Liver (tissue), 9 donors: ENCODE data around the gene IQCH. TPM values are rescaled to one million over a fixed set of nuclear protein-coding genes. Genes with fewer than 3 reads are reported as not detected.

Source experiments
- DNase-seq: peaks from one replicate; pipeline ENCODE4 v3.0.0-alpha.2; 2017; ENCODE audit warnings: low spot score
- H3K27ac ChIP-seq, 2 donors: one replicate each; pipeline ENCODE4 v1.7.0; 2013; ENCODE audit warnings: inconsistent platforms in 2 of 2, low read length in 2 of 2, control low read depth in 1 of 2, low read depth in 1 of 2, mild to moderate bottlenecking in 1 of 2
- H3K27me3 ChIP-seq, 4 donors: one replicate each; pipeline versions ENCODE4 v1.6.1 to v1.7.0; 2013; ENCODE audit warnings: low read length in 3 of 4, inconsistent platforms in 1 of 4, mild to moderate bottlenecking in 1 of 4, moderate library complexity in 1 of 4; ENCODE audit not compliant: control insufficient read depth in 4 of 4, insufficient read depth in 4 of 4
- H3K36me3 ChIP-seq, 4 donors: one replicate each; pipeline versions ENCODE4 v1.6.1 to v1.7.0; 2013; ENCODE audit warnings: low read length in 3 of 4, mild to moderate bottlenecking in 3 of 4, low read depth in 1 of 4, moderate library complexity in 1 of 4; ENCODE audit not compliant: control insufficient read depth in 4 of 4, insufficient read depth in 3 of 4
- H3K4me1 ChIP-seq, 4 donors: one replicate each; pipeline versions ENCODE4 v1.6.1 to v1.7.0; 2013; ENCODE audit warnings: low read length in 3 of 4, mild to moderate bottlenecking in 3 of 4, moderate library complexity in 1 of 4; ENCODE audit not compliant: control insufficient read depth in 4 of 4, insufficient read depth in 4 of 4
- H3K4me3 ChIP-seq, 3 donors: one replicate each; pipeline versions ENCODE4 v1.6.1 to v1.7.0; 2013; ENCODE audit warnings: low read length in 3 of 3, control low read depth in 1 of 3, low read depth in 1 of 3, mild to moderate bottlenecking in 1 of 3
- H3K9ac ChIP-seq, 2 donors: one replicate each; pipeline ENCODE4 v1.7.0; 2013; ENCODE audit warnings: low read length in 2 of 2, mild to moderate bottlenecking in 2 of 2, moderate library complexity in 2 of 2, control low read depth in 1 of 2, low read depth in 1 of 2
- H3K9me3 ChIP-seq, 4 donors: one replicate each; pipeline versions ENCODE4 v1.6.1 to v1.7.0; 2013; ENCODE audit warnings: low read length in 3 of 4; ENCODE audit not compliant: control insufficient read depth in 4 of 4
- EGR1 ChIP-seq, 2 donors: IDR thresholded peaks; 2 replicates each; pipeline ENCODE4 v1.6.1; 2016 to 2018; ENCODE audit warnings: antibody characterized with exemption in 2 of 2, low read depth in 2 of 2
- FOXA1 ChIP-seq: IDR thresholded peaks from 2 replicates; pipeline ENCODE4 v1.6.1; 2016; ENCODE audit warnings: antibody characterized with exemption
- GABPA ChIP-seq, 2 donors: IDR thresholded peaks in 1 of 2; conservative IDR thresholded peaks in 1 of 2; 2 replicates each; pipeline ENCODE4 v1.6.1; 2016; ENCODE audit warnings: antibody characterized with exemption in 2 of 2, mild to moderate bottlenecking in 1 of 2, moderate library complexity in 1 of 2
- HNF4A ChIP-seq, 2 donors: conservative IDR thresholded peaks; 2 replicates each; pipeline ENCODE4 v1.6.1; 2016; ENCODE audit warnings: antibody characterized with exemption in 2 of 2, mild to moderate bottlenecking in 2 of 2
- HNF4G ChIP-seq: IDR thresholded peaks from 2 replicates; pipeline ENCODE4 v1.6.1; 2016; ENCODE audit warnings: antibody characterized with exemption
- JUND ChIP-seq, 2 donors: IDR thresholded peaks; 2 replicates each; pipeline ENCODE4 v1.6.1; 2016; ENCODE audit warnings: antibody characterized with exemption in 2 of 2
- MAX ChIP-seq: IDR thresholded peaks from 2 replicates; pipeline ENCODE4 v1.6.1; 2016; ENCODE audit warnings: antibody characterized with exemption
- NR2F2 ChIP-seq: IDR thresholded peaks from 2 replicates; pipeline ENCODE4 v1.6.1; 2016; ENCODE audit warnings: antibody characterized with exemption
- RXRA ChIP-seq, 2 donors: IDR thresholded peaks; 2 replicates each; pipeline ENCODE4 v1.6.1; 2017 to 2018; ENCODE audit warnings: antibody characterized with exemption in 2 of 2, mild to moderate bottlenecking in 1 of 2
- SP1 ChIP-seq: IDR thresholded peaks from 2 replicates; pipeline ENCODE4 v1.6.1; 2018; ENCODE audit warnings: antibody characterized with exemption, mild to moderate bottlenecking
- TAF1 ChIP-seq: conservative IDR thresholded peaks from 2 replicates; pipeline ENCODE4 v1.6.1; 2016; ENCODE audit warnings: antibody characterized with exemption, mild to moderate bottlenecking
- YY1 ChIP-seq: IDR thresholded peaks from 2 replicates; pipeline ENCODE4 v1.6.1; 2016; ENCODE audit warnings: antibody characterized with exemption, mild to moderate bottlenecking
- ZBTB33 ChIP-seq: IDR thresholded peaks from 2 replicates; pipeline ENCODE4 v1.6.1; 2016; ENCODE audit warnings: antibody characterized with exemption
- WGBS: extraction: QIAGEN DNeasy Blood & Tissue Kit; methylation state at CpG from one replicate; pipeline ENCODE4 v1.1.7; 2013; 5-methylcytosine and 5-hydroxymethylcytosine counted together
- polyA plus RNA-seq, 2 donors: library from polyadenylated mRNA; stranded (reverse) in 1 of 2; unstranded in 1 of 2; fragments of 200-250 nt in 1 of 2; fragments of >200 nt in 1 of 2; fragmentation: Nextera tagmentation in 1 of 2; extraction: Ambion mirVana in 1 of 2; gene quantifications; one replicate each; pipeline versions ENCODE4 v1.2.1 to v1.2.3, GENCODE V29; 2013 to 2015
- total RNA-seq, 2 donors: library from RNA; depleted of rRNA; stranded (reverse); fragments of >200 nt; gene quantifications; one replicate each; pipeline ENCODE4 v1.2.3, GENCODE V29; 2014
- TF ChIP-seq, protein P1 (sequence below): IDR thresholded peaks from 2 replicates; pipeline ENCODE4 v1.6.1; 2016; ENCODE audit warnings: antibody characterized with exemption
- donor health status: healthy.
- donor health status: healthy.
- donor health status: healthy.
- donor health status: healthy.
- donor health status: healthy.

The IQCH gene
- total and polyA plus RNA-seq, 4 donors: 0.23 to 1.6 (median 0.86) TPM

DNA sequence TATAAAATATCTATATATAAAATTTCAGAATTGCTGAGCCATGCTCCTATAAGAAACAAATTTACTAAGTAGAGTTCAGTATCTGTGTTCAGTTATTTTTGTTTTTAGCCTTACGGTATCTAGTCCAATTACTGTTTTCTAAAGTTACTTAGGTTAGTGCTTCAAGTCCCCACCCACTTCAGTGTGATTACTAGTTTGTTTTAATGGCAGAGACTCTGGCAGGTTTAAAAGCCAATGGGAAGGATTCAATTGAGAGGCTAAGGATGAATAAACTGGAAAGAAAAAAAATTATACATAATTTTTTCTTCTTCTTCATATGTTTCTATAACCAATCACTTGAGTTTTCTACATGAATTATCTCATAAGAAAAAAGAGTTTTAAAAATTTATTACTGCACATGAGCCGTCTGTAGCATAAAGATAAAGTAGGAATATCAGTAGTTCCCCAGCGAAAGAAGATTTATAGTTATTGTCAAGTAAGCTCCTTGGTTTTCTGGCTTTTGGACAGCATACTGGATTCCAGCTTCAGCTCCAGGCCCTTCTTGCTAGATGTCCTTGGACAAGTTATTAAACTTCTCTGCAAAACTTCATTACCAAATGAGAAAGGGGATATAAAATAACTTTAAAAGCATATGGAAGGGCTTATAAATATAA is 46.9 kb upstream of the IQCH start:
- H3K4me3 ChIP-seq: no peak overlapping the region
- no peak overlapping the region for H3K9ac ChIP-seq
- H3K27ac ChIP-seq: no peak overlapping the region
- 98% methylated on average over 3 of the region's 3 CpGs for WGBS
- no peak for DNase-seq
- peaks cover 3 to 11% (median 6%) of the 10 kb centered on the region in 4 donors for H3K36me3 ChIP-seq
- no peaks in the 10 kb centered on the region for H3K27me3 ChIP-seq
- no peaks in the 10 kb centered on the region for H3K9me3 ChIP-seq
- H3K4me1 ChIP-seq: no peaks in the 10 kb centered on the region
- no peak for TF ChIP-seq MAX
- TF ChIP-seq NR2F2: no peak
- TF ChIP-seq JUND (IDR thresholded peaks at IDR 0.05): no peak

DNA sequence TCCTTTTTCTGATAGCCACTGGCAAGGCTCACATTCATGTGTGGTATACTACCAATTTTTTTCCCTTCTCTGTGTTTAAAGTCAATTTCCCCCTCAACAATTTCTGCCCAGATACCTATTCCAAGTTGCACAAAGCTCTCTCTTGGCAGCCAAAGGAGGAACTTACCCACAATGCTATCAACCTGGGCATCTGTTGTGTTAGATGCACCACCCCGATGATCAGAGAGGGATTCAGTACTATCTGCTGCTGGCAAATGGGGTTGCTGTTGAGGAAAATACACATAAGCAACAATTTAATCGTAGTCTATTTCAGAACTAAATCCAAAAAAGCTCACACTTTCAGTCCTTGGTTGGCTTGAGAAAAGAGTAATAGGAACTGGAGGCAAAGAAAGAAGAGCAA is 46.2 kb upstream of the IQCH start:
- DNase-seq: no peak
- H3K27ac ChIP-seq: no peak overlapping the region
- 70% methylated on average over 2 of the region's 2 CpGs for WGBS
- H3K9ac ChIP-seq: no peak overlapping the region
- H3K27me3 ChIP-seq: no peaks in the 10 kb centered on the region
- H3K4me1 ChIP-seq: no peaks in the 10 kb centered on the region
- TF ChIP-seq YY1 (no peak), FOXA1 (no peak), HNF4A (conservative IDR thresholded peaks at IDR 0.05) (no peak), MAX (no peak), JUND (IDR thresholded peaks at IDR 0.05) (no peak)
- no peak overlapping the region for H3K4me3 ChIP-seq
- H3K9me3 ChIP-seq: no peaks in the 10 kb centered on the region
- peaks cover 3 to 11% (median 6%) of the 10 kb centered on the region in 4 donors for H3K36me3 ChIP-seq

DNA sequence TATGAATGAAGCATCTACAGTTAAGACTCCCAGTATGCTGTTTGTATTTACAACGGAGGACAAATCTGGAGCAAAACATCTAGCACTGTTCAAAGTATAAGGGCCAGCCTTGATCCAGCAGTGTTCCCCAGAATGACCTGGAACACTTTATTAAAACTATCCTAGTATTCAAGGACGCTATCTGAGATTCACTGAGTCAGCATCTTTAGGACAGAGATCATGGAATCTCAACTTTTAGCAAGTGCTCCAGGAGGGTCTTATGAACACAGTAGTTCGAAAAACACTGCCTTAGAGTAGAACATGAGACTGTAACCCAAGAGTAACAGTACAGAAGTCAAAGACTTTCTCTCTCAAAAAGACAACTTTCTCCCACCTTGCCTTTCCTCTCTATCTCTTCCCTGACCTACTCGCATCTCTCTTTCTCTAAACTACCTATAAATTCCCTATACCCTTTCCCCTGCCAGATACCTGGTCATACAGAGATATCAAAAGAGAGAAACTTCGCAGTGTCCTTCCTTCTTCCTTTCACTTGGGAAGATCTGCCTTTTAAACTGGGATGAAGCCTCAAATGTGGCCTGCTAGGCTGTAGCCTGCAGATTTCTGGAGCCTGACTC is 43.9 kb upstream of the IQCH start:
- TF ChIP-seq, protein P1, sequence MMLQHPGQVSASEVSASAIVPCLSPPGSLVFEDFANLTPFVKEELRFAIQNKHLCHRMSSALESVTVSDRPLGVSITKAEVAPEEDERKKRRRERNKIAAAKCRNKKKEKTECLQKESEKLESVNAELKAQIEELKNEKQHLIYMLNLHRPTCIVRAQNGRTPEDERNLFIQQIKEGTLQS: no peak
- no peak for TF ChIP-seq SP1
- no peak for TF ChIP-seq FOXA1
- no peak for TF ChIP-seq JUND (IDR thresholded peaks at IDR 0.05)
- no peak for TF ChIP-seq GABPA (IDR thresholded peaks at IDR 0.05 in 1 of 2, conservative IDR thresholded peaks at IDR 0.05 in 1 of 2)
- peaks cover 3 to 5% (median 4%) of the 10 kb centered on the region in 4 donors for H3K36me3 ChIP-seq
- 96% methylated on average over 5 of the region's 5 CpGs for WGBS
- H3K4me3 ChIP-seq: no peak overlapping the region
- no peaks in the 10 kb centered on the region for H3K27me3 ChIP-seq
- no peak overlapping the region for H3K27ac ChIP-seq
- DNase-seq: no peak
- no peak overlapping the region for H3K9ac ChIP-seq
- no peaks in the 10 kb centered on the region for H3K9me3 ChIP-seq
- no peaks in the 10 kb centered on the region for H3K4me1 ChIP-seq

DNA sequence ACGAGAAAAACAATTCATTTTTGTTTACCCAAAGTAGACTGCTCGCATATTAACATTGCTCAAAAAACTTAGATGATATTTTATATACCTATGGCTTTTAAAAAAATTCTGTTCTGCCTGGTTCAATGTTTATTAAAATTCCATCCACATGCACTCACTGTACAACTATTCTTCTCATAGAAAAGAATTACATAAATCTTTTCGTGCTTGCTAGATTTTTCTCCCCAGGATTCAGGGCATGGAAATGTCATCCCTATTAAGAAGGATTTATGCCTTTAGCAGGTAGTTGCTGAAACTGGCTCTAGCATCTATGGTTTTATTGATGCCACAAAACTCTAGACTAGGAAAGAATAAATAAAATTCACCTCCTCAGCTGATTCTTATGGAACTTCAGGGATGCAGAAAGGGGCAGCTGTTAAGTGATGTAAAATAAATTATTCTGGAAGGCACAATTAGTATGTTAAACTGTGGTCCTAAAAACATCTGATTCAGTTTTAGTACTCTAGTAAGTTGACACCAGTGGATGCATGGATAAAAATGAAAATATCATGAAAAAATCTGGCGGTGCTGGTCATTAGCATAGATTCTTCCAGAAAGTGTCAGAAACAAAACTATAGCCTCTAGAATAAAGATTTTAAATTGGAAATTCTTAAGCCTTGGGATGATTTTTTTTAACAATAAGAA is 41.8 kb upstream of the IQCH start:
- WGBS: 98% methylated on average over 4 of the region's 4 CpGs
- H3K9ac ChIP-seq: no peak overlapping the region
- no peaks in the 10 kb centered on the region for H3K27me3 ChIP-seq
- DNase-seq: no peak
- H3K9me3 ChIP-seq: no peaks in the 10 kb centered on the region
- H3K36me3 ChIP-seq: peaks cover 0 to 5% (median 4%) of the 10 kb centered on the region in 4 donors
- H3K4me1 ChIP-seq: no peaks in the 10 kb centered on the region
- H3K27ac ChIP-seq: no peak overlapping the region
- no peak overlapping the region for H3K4me3 ChIP-seq
- TF ChIP-seq TAF1 (no peak), SP1 (no peak), HNF4G (no peak), JUND (IDR thresholded peaks at IDR 0.05) (no peak), EGR1 (IDR thresholded peaks at IDR 0.05; ENCODE audit: low read depth in 2 of 2) (no peak), HNF4A (conservative IDR thresholded peaks at IDR 0.05) (no peak), GABPA (IDR thresholded peaks at IDR 0.05 in 1 of 2, conservative IDR thresholded peaks at IDR 0.05 in 1 of 2) (no peak), ZBTB33 (no peak), RXRA (IDR thresholded peaks at IDR 0.05) (no peak), MAX (no peak)
